Neural cell (in vitro differentiated cells): ENCODE measurements around the gene RHOBTB1.

Experiments used
- EP300 ChIP-seq: fragments of 450-650 bp; conservative IDR thresholded peaks from 2 replicates; pipeline ENCODE4 v1.6.1; 2014; ENCODE audit warnings: antibody characterized with exemption, mild to moderate bottlenecking, moderate library complexity; ENCODE audit not compliant: poor library complexity, severe bottlenecking
- EZH2 ChIP-seq: fragments of 200-600, 300-800 bp; shearing (Covaris generic), sonication (generic); IDR thresholded peaks from 2 replicates; pipeline ENCODE4 v1.6.1; 2014; ENCODE audit warnings: antibody characterized with exemption, low read length, borderline replicate concordance, mild to moderate bottlenecking; ENCODE audit not compliant: insufficient read depth, poor library complexity, severe bottlenecking
- MXI1 ChIP-seq: fragments of 450-650 bp; conservative IDR thresholded peaks from 2 replicates; pipeline ENCODE4 v1.6.1; 2014; ENCODE audit warnings: antibody characterized with exemption, mild to moderate bottlenecking; ENCODE audit not compliant: poor library complexity, severe bottlenecking
- POLR2AphosphoS5 ChIP-seq: IDR thresholded peaks from 2 replicates; pipeline ENCODE4 v1.6.1; 2012
- RAD21 ChIP-seq: fragments of 450-650 bp; conservative IDR thresholded peaks from 2 replicates; pipeline ENCODE4 v1.6.1; 2014; ENCODE audit warnings: antibody characterized with exemption, mild to moderate bottlenecking, moderate library complexity
- SMC3 ChIP-seq: fragments of 450-650 bp; conservative IDR thresholded peaks from 2 replicates; pipeline ENCODE4 v1.6.1; 2014; ENCODE audit warnings: antibody characterized with exemption, mild to moderate bottlenecking, moderate library complexity; ENCODE audit not compliant: poor library complexity
- TAF1 ChIP-seq: IDR thresholded peaks from 2 replicates; pipeline ENCODE4 v1.6.1; 2012; ENCODE audit warnings: low read depth
- TF ChIP-seq, protein P1 (sequence below): fragments of 450-650 bp; IDR thresholded peaks from 2 replicates; pipeline ENCODE4 v1.5.1; 2014; ENCODE audit warnings: antibody characterized with exemption, mild to moderate bottlenecking, moderate library complexity; ENCODE audit not compliant: poor library complexity, severe bottlenecking
- TF ChIP-seq, protein P2 (sequence below): IDR thresholded peaks from 2 replicates; pipeline ENCODE4 v1.6.1; 2012; ENCODE audit warnings: borderline replicate concordance

DNA sequence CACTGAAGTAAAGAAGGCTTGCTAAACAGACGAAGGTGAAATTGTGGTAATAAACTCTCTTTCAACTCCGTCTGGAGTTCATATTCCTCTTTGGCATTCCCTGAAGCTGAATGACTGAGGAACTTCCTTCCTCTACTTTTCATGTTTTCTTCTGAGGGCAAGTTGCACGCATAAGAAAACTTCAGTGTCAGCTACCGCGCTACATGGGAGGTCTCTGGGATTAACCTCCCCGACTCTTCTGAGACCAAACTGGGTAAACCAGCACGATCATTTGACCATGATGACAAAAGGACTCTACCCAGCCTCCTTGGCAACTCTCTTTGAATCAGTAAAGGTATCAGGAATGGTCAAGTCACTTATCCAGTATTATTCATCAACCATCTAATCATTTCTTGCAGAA, 44.7 kb downstream of the RHOBTB1 start:
- TF ChIP-seq EZH2 (no peak), EP300 (no peak), SMC3 (no peak), MXI1 (no peak), POLR2AphosphoS5 (no peak), RAD21 (no peak), TAF1 (no peak)
- TF ChIP-seq, protein P1, sequence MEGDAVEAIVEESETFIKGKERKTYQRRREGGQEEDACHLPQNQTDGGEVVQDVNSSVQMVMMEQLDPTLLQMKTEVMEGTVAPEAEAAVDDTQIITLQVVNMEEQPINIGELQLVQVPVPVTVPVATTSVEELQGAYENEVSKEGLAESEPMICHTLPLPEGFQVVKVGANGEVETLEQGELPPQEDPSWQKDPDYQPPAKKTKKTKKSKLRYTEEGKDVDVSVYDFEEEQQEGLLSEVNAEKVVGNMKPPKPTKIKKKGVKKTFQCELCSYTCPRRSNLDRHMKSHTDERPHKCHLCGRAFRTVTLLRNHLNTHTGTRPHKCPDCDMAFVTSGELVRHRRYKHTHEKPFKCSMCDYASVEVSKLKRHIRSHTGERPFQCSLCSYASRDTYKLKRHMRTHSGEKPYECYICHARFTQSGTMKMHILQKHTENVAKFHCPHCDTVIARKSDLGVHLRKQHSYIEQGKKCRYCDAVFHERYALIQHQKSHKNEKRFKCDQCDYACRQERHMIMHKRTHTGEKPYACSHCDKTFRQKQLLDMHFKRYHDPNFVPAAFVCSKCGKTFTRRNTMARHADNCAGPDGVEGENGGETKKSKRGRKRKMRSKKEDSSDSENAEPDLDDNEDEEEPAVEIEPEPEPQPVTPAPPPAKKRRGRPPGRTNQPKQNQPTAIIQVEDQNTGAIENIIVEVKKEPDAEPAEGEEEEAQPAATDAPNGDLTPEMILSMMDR, result no peak
- TF ChIP-seq, protein P2, sequence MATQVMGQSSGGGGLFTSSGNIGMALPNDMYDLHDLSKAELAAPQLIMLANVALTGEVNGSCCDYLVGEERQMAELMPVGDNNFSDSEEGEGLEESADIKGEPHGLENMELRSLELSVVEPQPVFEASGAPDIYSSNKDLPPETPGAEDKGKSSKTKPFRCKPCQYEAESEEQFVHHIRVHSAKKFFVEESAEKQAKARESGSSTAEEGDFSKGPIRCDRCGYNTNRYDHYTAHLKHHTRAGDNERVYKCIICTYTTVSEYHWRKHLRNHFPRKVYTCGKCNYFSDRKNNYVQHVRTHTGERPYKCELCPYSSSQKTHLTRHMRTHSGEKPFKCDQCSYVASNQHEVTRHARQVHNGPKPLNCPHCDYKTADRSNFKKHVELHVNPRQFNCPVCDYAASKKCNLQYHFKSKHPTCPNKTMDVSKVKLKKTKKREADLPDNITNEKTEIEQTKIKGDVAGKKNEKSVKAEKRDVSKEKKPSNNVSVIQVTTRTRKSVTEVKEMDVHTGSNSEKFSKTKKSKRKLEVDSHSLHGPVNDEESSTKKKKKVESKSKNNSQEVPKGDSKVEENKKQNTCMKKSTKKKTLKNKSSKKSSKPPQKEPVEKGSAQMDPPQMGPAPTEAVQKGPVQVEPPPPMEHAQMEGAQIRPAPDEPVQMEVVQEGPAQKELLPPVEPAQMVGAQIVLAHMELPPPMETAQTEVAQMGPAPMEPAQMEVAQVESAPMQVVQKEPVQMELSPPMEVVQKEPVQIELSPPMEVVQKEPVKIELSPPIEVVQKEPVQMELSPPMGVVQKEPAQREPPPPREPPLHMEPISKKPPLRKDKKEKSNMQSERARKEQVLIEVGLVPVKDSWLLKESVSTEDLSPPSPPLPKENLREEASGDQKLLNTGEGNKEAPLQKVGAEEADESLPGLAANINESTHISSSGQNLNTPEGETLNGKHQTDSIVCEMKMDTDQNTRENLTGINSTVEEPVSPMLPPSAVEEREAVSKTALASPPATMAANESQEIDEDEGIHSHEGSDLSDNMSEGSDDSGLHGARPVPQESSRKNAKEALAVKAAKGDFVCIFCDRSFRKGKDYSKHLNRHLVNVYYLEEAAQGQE, result no peak
